Measurements from ENCODE around the gene PIP4K2A.

DNA sequence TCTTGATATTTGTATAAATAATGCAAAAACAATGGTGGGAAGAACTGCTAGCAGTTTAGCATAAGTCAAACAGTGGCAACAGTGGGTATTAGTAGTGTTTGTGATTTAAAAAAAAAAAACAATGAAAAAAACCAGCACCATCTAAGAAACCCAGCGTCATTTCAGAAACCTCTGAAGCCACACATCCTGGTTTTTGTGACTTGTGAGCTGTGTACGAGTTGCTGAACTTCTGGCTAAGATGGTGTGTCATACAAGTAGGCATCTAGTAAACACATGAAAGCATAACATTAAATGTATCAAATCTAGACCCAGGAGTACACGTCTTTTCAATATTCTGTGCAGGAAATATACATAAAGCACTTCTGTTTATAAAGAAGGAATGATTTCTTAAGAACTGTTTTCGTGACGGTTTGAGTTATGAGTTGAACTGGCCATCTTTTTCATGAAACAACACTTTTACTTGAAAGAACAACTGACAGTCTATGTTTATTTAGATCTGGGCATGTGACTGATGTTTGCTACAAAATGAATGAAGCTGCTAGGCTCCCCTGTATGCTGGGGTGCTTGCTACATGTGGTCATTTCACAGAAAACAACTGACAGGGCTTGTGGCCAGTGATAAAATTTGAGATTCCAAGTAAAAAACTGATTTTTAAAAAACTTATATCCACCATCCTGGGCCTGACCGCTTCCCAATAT is 143.5 kb downstream of the PIP4K2A start:
- TF ChIP-seq, protein P1, sequence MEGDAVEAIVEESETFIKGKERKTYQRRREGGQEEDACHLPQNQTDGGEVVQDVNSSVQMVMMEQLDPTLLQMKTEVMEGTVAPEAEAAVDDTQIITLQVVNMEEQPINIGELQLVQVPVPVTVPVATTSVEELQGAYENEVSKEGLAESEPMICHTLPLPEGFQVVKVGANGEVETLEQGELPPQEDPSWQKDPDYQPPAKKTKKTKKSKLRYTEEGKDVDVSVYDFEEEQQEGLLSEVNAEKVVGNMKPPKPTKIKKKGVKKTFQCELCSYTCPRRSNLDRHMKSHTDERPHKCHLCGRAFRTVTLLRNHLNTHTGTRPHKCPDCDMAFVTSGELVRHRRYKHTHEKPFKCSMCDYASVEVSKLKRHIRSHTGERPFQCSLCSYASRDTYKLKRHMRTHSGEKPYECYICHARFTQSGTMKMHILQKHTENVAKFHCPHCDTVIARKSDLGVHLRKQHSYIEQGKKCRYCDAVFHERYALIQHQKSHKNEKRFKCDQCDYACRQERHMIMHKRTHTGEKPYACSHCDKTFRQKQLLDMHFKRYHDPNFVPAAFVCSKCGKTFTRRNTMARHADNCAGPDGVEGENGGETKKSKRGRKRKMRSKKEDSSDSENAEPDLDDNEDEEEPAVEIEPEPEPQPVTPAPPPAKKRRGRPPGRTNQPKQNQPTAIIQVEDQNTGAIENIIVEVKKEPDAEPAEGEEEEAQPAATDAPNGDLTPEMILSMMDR (IDR thresholded peaks at IDR 0.05), result no peak
- TF ChIP-seq EP300 (IDR thresholded peaks at IDR 0.05) (no peak), POLR2A (IDR thresholded peaks at IDR 0.05) (no peak)
